Suprapubic skin (tissue), 4 donors: Measurements from ENCODE around the gene HACD3.

ENCODE experiments used
- POLR2A ChIP-seq, 2 donors: fragments of 450-650 bp; IDR thresholded peaks; one replicate each; pipeline ENCODE4 v1.6.1; 2017; ENCODE audit warnings: antibody characterized with exemption in 2 of 2, mild to moderate bottlenecking in 2 of 2, moderate library complexity in 2 of 2
- POLR2AphosphoS5 ChIP-seq, 3 donors: sonication (generic); formaldehyde crosslinking; IDR thresholded peaks; one replicate each; pipeline ENCODE4 v1.6.1; 2017; ENCODE audit warnings: antibody characterized with exemption in 3 of 3
- TF ChIP-seq, protein P1 (sequence below), 2 donors: fragments of 200-600 bp in 1 of 2; fragments of 450-650 bp in 1 of 2; sonication (generic) in 1 of 2; IDR thresholded peaks; one replicate each; pipeline ENCODE4 v1.5.1; 2016 to 2019; ENCODE audit warnings: antibody characterized with exemption in 2 of 2, mild to moderate bottlenecking in 1 of 2, moderate library complexity in 1 of 2

DNA sequence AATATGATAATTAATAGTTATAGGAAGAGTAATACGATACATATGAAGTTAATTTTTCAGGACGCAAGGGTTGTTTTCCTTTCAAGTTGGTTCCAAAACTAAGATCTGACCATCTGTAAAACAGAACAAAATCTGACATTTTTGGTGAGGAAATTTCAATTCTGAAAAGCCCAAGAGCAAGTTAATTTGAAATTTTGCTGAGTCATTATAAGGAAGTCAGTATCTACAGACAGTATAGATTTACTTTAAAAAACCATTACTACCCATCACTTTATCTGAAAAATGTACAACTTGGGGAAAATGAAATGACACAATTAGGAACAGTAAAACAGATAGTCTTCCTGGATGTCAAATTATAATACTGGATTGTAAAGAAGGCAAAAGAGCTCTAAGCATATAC, 68.2 kb downstream of the HACD3 start:
- TF ChIP-seq, protein P1, sequence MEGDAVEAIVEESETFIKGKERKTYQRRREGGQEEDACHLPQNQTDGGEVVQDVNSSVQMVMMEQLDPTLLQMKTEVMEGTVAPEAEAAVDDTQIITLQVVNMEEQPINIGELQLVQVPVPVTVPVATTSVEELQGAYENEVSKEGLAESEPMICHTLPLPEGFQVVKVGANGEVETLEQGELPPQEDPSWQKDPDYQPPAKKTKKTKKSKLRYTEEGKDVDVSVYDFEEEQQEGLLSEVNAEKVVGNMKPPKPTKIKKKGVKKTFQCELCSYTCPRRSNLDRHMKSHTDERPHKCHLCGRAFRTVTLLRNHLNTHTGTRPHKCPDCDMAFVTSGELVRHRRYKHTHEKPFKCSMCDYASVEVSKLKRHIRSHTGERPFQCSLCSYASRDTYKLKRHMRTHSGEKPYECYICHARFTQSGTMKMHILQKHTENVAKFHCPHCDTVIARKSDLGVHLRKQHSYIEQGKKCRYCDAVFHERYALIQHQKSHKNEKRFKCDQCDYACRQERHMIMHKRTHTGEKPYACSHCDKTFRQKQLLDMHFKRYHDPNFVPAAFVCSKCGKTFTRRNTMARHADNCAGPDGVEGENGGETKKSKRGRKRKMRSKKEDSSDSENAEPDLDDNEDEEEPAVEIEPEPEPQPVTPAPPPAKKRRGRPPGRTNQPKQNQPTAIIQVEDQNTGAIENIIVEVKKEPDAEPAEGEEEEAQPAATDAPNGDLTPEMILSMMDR (IDR thresholded peaks at IDR 0.05) = no peak
- TF ChIP-seq POLR2A (IDR thresholded peaks at IDR 0.05) (no peak), POLR2AphosphoS5 (IDR thresholded peaks at IDR 0.05) (no peak)
